Muscle layer of duodenum (tissue), 2 donors: Measurements from ENCODE around the gene DMRTC2.
"Not testable (repeated sequence)": the region's sequence is repeated elsewhere in the genome, so short reads cannot be mapped to it uniquely, and the experiment has no call there.

ENCODE experiments used
- H3K27ac ChIP-seq: one replicate; pipeline ENCODE4 v1.7.0; 2013; ENCODE audit warnings: mild to moderate bottlenecking, low read length
- H3K27me3 ChIP-seq: one replicate; pipeline ENCODE4 v1.7.0; 2013; ENCODE audit warnings: low read depth, mild to moderate bottlenecking, control low read depth, low read length
- H3K36me3 ChIP-seq, 2 donors: one replicate each; pipeline ENCODE4 v1.7.0; 2013; ENCODE audit warnings: low read length in 2 of 2, control low read depth in 1 of 2, mild to moderate bottlenecking in 1 of 2; ENCODE audit not compliant: insufficient read depth in 2 of 2, control insufficient read depth in 1 of 2
- H3K4me1 ChIP-seq, 2 donors: one replicate each; pipeline ENCODE4 v1.7.0; 2013; ENCODE audit warnings: low read length in 2 of 2, mild to moderate bottlenecking in 2 of 2, control low read depth in 1 of 2, moderate library complexity in 1 of 2; ENCODE audit not compliant: insufficient read depth in 2 of 2, control insufficient read depth in 1 of 2
- H3K4me3 ChIP-seq, 2 donors: one replicate each; pipeline ENCODE4 v1.7.0; 2013; ENCODE audit warnings: low read length in 2 of 2, low read depth in 1 of 2, mild to moderate bottlenecking in 1 of 2
- H3K9me3 ChIP-seq, 2 donors: one replicate each; pipeline ENCODE4 v1.7.0; 2013; ENCODE audit warnings: low read length in 2 of 2, control low read depth in 1 of 2, mild to moderate bottlenecking in 1 of 2; ENCODE audit not compliant: control insufficient read depth in 1 of 2
- donor health status: healthy.

Gene DMRTC2

DNA sequence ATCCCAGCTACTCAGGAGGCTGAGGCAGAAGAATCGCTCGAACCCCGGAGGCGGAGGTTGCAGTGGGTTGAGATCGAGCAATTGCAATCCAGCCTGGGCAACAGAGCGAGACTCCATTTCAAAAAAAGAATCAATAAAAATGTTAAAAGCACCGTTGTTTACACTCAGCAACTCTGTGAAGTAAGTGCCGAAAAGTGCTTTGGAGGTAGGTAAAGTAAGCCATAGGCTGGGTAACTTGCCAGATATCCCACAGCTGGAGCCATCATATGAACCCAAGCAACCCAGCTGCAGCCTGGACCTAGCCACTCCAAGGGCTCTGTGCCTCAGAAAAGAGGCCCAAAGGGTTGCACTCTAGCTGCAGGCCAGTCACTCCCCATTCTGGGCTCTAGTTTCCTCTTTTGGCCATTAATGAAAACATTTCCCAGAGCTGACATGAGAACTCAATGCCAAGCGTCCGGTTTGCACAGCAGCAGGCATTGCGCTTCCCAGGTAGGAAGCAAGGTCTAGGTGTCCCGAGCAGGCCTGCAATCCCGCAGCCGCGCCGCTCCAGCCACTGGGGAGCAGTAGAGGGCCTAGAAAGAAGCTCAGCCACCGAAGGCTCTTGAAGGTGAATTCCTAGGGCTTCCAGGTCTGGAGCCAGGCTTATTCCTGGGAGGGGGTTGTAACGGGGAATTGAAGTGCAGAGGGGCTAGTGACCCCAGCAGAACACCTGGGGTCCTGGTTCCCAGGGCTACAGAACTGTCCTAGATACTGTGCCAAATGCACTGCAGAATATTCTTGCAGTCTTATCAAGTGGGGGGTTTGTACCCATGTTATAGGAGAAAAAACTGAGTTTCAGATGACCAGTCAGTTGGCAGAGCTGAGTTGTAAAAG lies 28.2 kb downstream of the DMRTC2 start:
- H3K36me3 ChIP-seq: peaks cover 23 to 35% of the 10 kb centered on the region in 2 donors
- no peak overlapping the region for H3K4me3 ChIP-seq
- H3K4me1 ChIP-seq: peaks cover 7 to 12% of the 10 kb centered on the region in 2 donors
- no peaks in the 10 kb centered on the region for H3K27me3 ChIP-seq
- no peaks in the 10 kb centered on the region for H3K9me3 ChIP-seq
- no peak overlapping the region for H3K27ac ChIP-seq

DNA sequence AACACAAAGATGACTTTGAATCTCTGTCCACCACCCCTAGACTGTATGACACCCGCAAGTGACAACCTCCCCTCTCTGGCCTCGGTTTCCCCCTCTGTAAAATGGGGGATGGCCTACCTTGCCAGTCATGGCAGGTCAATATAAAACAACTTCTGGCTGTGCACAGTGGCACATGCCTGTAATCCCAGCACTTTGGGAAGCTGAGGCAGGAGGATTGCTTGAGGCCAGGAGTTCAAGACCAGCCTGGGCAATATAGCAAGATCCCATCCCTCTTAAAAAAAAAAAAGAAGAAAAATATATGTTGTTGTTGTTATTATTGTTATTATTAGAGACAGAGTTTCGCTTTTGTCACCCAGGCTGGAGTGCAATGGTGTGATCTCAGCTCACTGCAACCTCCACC lies 31.1 kb downstream of the DMRTC2 start:
- not testable (repeated sequence) for H3K27ac ChIP-seq, H3K4me3 ChIP-seq, H3K4me1 ChIP-seq, H3K9me3 ChIP-seq, H3K27me3 ChIP-seq
- peaks cover 10% of the 10 kb centered on the region in 2 donors for H3K36me3 ChIP-seq

DNA sequence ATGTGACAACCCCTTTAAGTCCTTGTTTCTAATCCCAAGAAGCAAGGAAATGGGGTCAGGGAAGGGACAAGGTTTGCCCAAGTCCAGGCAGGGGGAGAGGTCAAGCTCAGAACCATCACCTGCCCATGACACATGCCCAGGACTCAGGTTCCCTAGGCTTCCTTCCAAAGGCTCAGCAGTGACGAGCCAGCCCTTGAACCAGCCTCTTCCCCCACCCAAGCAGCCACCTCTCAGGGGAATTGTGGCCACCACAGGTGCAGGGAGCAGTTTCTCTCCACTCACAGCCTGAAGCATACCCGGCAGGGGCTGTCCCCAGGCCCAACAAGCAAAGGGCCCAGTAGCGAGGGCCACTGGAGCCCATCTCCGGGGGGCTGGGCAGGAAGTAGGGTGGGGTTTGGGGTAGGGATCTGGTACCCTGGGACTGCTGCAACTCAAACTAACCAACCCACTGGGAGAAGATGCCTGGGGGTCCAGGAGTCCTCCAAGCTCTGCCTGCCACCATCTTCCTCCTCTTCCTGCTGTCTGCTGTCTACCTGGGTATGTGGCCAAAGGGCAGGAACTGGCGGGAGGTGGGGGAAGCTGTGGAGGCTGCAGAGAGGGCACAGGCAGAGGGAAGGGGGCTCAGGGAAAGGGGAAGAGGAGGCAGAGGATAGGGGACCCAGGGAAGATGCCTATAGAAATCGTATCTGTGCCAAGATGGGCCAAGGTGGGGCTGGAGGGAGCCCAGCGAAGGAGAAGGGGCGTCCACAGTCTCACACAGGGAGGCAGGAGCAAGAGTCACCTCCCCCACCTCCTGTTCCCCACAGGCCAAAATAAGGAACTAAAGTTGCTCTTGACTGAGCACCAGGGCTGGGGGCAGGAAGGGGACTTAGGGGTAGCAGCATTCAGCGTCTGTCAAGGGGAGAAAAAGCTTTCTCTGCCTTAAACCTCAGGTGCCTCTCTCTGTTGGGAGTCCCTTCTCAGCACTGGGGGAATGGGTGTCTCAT lies 32.3 kb downstream of the DMRTC2 start, which contains the start of gene CD79A:
Gene CD79A (plus strand): TSS at position 433 of the 986 bp plus-strand sequence. CDS start 26 bp downstream, at position 459.
- H3K36me3 ChIP-seq: peaks cover under 1 to 1% of the 10 kb centered on the region in 2 donors
- H3K4me1 ChIP-seq: peaks cover 5 to 6% of the 10 kb centered on the region in 2 donors
- no peaks in the 10 kb centered on the region for H3K27me3 ChIP-seq
- peak within 1 kb of the TSS; percentile 45 for H3K27ac ChIP-seq
- no peaks in the 10 kb centered on the region for H3K9me3 ChIP-seq
- no peak within 1 kb of the TSS for H3K4me3 ChIP-seq

DNA sequence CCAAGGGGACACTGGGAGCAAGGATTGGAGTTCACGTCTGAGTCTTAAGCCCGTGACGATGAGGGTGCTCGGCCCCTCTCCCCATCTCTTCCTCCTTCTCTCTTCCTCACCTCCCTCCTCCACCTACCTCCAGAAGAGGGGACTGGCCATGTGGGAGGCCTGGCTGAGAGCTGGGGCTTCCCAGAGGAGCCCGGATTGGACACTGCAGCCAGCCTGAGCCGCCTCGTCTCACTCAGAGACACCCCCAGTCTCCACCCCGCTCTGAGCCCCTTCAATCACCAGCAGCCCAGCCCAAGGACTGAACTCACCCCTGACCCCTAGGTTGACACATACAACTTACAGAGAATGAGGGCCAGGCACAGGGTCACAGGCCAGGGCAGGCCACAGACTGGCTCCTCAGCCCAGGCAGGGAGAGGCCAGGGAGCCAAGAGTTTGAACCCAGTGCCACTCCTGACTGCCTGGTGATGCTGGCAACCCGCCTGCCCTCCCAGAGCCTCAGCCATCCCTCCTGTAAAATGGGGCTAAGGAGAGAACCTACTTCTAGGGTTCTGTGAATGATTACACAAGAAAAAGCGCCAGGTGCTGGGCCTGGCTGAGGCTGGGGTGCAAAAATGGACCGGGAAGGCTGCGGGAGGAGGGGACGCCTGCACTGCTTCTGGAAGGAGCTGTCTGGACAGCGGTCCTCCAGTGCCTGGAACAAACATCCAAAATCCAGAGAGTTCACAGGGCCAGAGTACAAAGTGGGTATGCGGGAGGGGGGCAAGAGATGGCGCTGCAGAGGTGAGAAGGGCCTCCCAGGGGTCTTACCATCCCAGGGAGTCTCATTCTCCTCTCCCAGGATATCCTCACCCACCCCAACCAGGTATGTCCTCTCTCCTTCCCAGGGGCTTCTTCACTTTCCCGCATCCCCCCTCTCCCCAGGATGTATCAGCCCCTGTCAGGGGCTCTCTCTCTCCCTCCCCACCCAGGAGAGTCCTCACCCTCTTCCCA lies 33.4 kb downstream of the DMRTC2 start:
- no peaks in the 10 kb centered on the region for H3K9me3 ChIP-seq
- H3K4me3 ChIP-seq: no peak overlapping the region
- no peaks in the 10 kb centered on the region for H3K27me3 ChIP-seq
- H3K27ac ChIP-seq: peak overlapping the region; percentile 45
- peaks cover under 1% of the 10 kb centered on the region in 2 donors for H3K4me1 ChIP-seq
- no peaks in the 10 kb centered on the region for H3K36me3 ChIP-seq

DNA sequence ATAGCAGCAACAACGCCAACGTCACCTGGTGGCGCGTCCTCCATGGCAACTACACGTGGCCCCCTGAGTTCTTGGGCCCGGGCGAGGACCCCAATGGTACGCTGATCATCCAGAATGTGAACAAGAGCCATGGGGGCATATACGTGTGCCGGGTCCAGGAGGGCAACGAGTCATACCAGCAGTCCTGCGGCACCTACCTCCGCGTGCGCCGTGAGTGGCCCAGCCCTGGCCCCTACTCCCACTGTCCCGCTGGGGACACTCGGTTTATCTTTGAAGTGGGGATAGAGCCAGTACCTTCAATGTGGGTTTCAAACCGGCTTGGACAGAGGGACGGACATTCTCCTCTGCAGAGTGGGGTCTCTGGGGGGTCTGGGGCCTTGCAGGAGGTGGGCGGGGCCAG lies 34.2 kb downstream of the DMRTC2 start:
- H3K4me1 ChIP-seq: peaks cover 0 to 6% of the 10 kb centered on the region in 2 donors
- no peaks in the 10 kb centered on the region for H3K36me3 ChIP-seq
- H3K9me3 ChIP-seq: no peaks in the 10 kb centered on the region
- no peaks in the 10 kb centered on the region for H3K27me3 ChIP-seq
- no peak overlapping the region for H3K27ac ChIP-seq
- H3K4me3 ChIP-seq: no peak overlapping the region

DNA sequence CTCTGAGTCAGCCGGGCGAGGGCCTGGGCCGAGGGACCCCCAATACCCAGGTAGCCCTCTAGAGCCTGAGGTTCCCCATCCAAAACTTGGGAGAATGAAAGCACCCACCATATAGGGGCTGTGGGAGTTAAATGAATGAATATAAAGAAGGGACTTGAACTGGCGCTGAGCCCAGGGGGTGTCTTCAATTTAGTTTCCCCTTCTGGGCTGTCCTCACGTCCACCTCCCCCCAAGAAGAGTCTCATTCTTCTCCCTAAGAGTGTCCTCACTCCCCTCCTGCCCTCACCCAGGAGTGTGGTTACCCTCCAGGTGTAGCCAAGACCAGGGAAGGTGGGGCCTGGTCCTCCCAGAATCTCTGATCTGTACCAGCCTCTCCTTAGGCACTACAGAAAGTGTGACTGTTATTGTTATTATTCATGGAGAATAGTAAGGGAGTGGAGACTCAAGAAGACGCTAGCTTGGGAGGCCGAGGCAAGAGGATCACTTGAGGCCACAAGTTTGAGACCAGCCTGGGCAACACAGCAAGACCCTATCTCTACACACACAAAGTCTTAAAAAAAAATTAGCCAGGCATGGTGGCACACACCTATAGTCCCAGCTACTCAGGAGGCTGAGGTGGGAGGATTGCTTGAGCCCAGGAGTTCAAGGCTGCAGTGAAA lies 35.0 kb downstream of the DMRTC2 start:
- no peak overlapping the region for H3K4me3 ChIP-seq
- peaks cover 3 to 11% of the 10 kb centered on the region in 2 donors for H3K4me1 ChIP-seq
- H3K27me3 ChIP-seq: no peaks in the 10 kb centered on the region
- H3K36me3 ChIP-seq: no peaks in the 10 kb centered on the region
- H3K9me3 ChIP-seq: no peaks in the 10 kb centered on the region
- no peak overlapping the region for H3K27ac ChIP-seq

DNA sequence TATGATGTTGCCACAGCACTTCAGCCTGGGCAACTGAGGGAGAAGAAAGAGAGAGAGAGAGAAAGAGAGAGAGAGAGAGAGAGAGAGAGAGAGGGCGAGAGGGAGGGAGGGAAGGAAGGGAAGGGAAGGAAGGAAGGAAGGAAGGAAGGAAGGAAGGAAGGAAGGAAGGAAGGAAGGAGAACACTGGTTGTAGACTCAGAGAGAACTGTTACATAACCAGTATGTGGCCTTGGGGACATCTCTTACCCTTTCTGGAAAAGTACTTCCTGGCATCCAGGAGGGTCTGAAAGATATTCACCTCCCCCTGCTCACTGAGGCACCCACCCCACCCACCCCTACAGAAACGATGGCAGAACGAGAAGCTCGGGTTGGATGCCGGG lies 35.5 kb downstream of the DMRTC2 start:
- no peak overlapping the region for H3K4me3 ChIP-seq
- H3K4me1 ChIP-seq: peaks cover 7 to 15% of the 10 kb centered on the region in 2 donors
- no peaks in the 10 kb centered on the region for H3K36me3 ChIP-seq
- no peak overlapping the region for H3K27ac ChIP-seq
- no peaks in the 10 kb centered on the region for H3K9me3 ChIP-seq
- no peaks in the 10 kb centered on the region for H3K27me3 ChIP-seq

DNA sequence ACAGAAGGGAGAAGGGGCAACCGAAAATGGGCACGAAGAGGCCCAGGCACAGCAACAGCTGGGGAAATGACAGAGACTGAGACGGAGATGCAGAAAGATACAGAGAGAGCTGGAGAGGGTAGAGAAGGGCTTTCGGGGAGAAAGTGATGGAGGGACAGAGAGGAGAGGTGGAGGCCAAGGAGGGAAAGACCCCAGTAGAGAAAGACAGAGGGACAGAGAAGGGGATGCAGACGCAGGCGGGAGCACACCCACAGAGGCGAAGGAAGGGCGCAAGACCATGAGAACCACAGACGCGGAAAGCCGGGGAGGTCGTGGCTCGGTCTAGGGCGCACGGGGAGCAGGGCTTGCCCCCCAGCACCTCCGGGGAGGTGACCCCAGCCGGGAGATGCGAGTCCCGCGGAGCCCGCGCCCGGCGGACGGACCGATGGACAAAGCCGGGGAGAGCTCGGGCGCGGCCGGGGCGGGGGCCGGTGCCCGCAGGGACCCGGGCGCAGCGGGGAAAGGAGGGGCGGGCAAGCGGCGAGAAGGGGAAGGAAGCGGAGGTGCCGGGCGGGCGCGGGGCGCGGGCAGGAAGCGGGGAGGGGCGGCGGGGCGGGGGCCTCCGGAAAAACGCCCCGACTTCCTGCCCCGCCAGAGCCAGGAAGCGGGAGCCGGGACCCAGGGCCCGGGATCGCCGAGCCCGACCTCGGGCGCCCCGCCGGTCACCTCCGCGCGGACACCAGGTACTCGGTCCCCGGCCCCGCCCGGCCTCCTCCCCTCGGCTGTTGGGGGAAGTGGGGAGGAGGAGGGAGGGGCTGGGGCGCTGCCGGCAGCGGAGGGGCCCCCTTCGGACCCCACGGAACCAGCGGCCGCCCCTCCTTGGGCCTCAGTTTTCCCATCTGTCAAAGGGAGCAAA lies 38.0 kb downstream of the DMRTC2 start, which contains the start of gene ARHGEF1:
Gene ARHGEF1 (plus strand): TSS at position 617 of the 895 bp plus-strand sequence. CDS start 4,899 bp downstream, outside the sequence.
- H3K4me3 ChIP-seq: peak within 1 kb of the TSS; percentile 96 to 99
- peaks cover 0 to 7% of the 10 kb centered on the region in 2 donors for H3K36me3 ChIP-seq
- H3K27ac ChIP-seq: peak within 1 kb of the TSS; percentile 77
- no peaks in the 10 kb centered on the region for H3K9me3 ChIP-seq
- no peaks in the 10 kb centered on the region for H3K27me3 ChIP-seq
- peaks cover 7 to 28% of the 10 kb centered on the region in 2 donors for H3K4me1 ChIP-seq

DNA sequence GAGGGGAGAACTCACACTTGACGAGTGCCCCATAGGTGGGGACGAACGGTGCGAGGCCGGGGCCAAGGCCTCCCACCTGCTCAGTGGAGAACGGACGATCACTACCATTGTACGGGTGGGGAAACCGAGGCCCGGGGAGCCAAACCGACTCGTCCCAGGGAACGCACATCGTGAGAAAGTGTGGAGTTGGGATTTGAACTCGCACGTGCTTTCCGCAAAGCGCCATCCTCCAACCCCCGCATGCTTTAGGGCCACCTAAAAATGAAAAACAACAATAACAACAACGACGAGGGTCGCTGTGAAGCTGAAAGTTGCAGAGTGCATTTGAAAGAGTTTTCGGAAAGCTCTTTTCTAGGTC lies 38.6 kb downstream of the DMRTC2 start:
- Histone ChIP-seq H3K4me3 (peak overlapping the region; percentile 96 to 99), H3K4me1 (peaks cover 7 to 28% of the 10 kb centered on the region in 2 donors), H3K27ac (peak overlapping the region; percentile 77), H3K9me3 (no peaks in the 10 kb centered on the region), H3K36me3 (peaks cover 0 to 12% of the 10 kb centered on the region in 2 donors), H3K27me3 (no peaks in the 10 kb centered on the region)
